ACHN (cell line): ENCODE measurements around the gene ZBTB3.

Experiments
- DNase-seq: peaks from one replicate; pipeline ENCODE4 v3.0.0-alpha.2; 2015
- in situ Hi-C: cut with HindIII; loops from 2 replicates; pipeline ENCODE4 v1.10.0; 2017; ENCODE audit warnings: low sequenced_read_pairs, low pct_ligation_motif_present, low pct_unique_long_range_greater_than_20kb

The ZBTB3 gene

DNA sequence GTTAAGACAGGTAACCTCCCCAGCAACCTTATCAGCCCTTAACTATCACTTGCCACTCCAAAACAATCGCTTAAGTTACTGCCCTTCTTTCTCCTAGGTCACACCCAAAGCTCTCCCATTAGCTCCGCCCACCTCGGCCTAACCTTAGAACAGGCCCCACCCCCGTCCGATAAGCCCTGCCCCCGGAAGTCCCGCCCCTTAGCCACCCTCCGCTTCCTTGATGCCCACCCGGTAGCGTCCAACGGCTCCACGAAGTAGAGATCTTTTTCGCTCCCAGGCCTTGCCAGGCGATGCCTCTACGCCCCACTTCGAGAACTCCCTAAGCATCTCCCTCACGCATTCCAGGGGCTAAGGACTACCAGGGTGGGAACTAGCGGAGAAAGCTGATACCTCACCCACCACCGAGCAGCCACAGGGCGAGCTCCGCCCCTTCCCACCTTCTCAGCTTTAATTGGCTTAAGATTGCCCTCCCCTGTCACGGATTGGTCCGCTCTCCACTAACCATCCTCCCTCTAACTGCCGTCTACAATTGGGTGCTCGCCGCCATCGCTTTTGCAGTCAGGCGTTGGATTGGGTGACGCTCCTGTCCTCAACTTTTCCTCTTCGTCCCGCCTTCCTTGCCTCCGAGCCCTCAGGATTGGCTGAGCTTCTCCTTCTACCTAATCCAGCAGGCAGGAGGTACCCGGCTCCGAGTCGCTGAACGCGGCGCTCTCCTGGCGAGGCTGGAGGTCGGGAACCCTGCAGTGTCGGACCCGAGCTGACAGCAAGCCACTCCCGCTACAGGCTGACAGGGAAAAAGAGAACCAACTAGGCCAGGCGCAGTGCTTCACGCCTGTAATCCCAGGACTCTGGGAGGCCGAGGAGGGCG lies at the start of gene ZBTB3:
Gene ZBTB3, minus strand, starts transcription at position 425 of the 868 bp plus-strand sequence. CDS start 496 bp downstream, outside the sequence.
- peak; percentile 97 for DNase-seq
- in situ Hi-C loops = no loop called here

DNA sequence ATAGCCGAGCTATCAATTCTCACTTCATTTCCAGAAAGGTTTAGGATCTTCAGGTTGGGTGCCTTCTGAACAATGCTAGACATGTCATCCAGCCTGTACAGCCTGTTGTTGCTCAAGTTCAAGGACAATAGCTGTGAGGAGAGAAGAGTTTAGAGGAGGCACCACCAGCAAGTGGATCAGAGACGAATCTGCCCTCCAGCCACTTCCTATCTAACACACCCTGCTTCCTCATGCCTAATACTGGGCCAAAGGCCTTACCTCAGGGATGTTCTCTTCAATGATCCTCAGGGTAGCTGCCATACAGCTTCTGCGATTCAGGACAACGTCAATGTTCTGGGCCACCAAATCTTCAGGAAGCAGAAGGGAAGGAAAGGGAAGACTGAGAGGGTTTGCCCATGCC lies 47.1 kb upstream of the ZBTB3 start:
- in situ Hi-C loops = no loop called here
- DNase-seq = no peak

DNA sequence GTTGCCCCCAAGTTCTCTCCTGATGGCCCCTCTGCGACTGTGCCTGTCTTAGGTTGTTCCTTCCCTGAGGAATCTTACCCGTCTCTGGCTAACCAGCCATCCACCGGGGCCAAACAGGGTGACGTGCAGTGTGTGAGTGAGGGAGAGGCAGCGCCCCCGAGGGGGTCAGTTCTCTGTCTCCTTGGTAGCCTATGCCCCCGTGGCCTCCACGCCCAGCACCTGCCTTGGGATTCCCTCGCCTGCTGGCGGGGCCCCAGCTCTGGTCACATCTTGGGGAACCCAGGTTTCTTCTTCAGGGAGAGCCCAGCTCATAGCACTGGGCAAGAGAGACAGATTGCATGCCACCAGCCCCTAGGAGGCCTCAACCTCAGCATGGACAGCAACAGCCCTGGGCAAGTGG lies 45.5 kb upstream of the ZBTB3 start:
- in situ Hi-C loops = no loop called here
- DNase-seq = no peak

DNA sequence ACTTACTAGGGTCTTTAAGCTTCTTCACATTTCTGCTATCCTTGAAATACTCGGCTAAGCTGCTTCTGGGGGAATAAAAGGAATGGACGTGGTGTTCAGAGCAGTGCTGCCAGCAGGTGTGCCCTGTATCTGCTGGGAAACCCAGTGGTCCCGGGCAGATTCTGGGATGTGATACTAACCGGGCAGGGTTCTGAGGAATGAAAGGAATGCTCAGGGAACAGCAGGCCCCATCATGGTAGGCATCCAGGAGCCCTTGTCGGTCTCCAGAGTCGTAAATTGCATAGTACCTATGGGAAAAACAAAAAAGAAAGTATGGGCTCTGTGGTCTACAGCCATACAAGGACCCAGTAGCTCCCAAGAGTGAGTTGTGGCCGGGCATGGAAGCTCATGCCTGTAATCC lies 42.3 kb upstream of the ZBTB3 start:
- no peak for DNase-seq
- in situ Hi-C loops = no loop called here

DNA sequence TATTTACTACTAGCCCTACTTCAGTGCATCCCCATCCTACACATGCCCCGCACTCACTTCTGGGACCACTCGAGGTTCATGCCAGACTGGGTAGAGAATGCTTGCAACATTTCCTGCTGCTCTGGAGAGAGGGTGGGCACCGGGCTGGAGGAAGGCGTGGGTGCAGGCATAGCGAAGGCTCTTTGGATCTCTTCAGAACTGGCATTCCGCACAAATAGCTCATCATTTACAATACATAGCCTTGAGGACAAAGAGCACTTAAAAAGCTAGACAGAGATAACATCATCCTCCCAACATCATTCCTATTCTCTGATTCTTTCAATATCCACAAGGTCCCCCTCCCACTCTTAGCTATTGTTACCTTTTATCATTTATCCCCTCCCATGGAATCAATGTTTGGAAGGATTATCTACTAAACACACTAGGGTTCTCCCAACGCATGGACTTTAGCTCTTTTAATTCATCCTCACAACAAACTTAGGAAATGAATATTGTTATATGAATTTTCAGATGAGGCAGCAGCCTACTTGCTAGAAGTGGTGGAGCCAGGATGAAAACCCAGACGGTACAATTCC lies 40.3 kb upstream of the ZBTB3 start:
- DNase-seq = no peak
- in situ Hi-C loops = no loop called here

DNA sequence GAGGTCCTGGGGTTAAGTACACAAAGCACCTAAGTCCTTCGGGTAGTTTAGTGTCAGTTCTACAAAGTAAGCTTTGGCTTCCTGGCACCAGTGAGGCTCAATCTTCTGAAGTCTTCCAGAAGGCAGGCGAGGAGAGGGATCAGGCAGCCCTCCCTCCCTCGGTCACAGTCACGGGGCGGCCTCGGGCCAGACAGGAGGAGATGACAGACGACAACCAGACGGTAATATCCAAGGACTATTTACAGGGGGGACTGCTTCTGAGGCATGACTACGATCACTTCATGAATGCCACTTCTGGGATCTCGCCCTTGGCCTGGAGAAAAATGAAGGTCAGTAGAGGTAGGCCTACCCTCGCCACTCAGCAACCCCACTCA lies 38.2 kb upstream of the ZBTB3 start:
- in situ Hi-C loops = no loop called here
- no peak for DNase-seq

DNA sequence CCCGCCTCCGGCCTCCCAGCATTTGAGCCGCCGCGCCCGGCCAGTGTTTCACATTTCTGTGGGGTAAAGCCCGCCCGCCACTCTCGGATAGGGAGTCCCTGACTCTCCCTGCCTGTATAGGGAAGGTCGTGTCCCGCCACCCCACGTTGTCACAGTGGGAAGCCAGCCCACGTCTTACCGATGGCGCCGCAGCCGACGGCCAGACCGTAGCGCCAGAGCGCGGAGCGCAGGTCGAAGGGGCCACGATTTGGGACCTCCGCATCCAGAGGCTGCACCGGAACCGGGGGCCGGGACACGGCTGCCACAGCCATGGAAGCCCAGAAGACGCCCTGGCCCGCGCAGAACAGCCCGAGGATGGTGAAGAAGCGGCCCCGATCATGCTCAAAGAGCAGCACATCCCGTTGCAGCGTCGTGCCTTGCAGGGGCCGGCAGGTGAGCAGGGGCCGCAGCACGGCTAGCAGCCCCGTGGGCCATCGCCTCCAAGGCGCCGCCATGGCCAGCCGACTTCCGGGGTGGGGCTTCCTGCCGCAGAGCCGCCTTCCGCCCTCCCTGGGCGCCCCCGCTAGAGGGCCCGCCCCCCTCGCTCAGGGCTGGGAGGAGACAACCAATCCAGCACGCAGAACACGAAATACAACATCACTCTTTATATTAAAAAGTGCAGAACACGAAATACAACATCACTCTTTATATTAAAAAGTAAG lies 37.7 kb upstream of the ZBTB3 start, which contains the start of gene TMEM223:
Gene TMEM223, minus strand, starts transcription at position 506 of the 701 bp plus-strand sequence. Its CDS starts 12 bp downstream, at position 494.
- in situ Hi-C loops = no loop called here
- DNase-seq = peak; percentile 79

DNA sequence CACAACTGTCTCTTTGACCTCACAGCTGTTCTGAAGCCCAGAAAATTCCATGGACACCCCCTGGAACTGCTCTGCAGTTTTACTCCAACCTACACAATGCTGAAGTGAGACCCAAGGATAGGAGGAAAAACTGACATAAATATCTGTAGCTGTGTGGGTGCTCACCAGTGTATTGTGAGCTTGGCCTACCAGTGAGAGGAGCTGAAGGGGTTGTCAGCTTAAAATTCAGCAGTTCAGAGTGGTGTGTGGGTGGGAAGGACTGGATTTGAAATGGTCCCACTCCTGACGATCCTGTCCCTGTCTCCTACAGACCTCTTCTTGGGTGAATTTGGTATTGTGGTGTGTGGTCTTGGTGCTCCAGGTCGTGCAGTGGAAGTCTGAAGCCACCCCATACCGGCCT lies 35.6 kb upstream of the ZBTB3 start:
- in situ Hi-C loops = no loop called here
- DNase-seq = no peak

DNA sequence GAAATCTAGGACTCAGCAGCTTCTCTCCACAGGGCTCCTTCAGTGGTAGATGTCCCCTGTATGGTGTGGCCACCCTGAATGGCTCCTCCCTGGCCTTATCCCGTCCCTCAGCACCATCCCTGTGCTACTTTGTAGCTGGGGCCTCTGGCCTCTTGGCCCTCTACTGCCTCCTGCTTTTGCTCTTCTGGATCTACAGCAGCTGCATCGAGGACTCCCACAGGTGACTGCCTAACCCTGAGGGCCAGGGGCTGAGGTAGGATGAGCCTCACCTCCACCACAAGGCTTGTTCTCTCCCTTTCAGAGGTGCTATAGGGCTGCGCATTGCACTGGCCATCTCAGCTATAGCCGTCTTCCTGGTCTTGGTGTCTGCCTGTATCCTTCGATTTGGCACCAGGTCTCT lies 35.0 kb upstream of the ZBTB3 start:
- no peak for DNase-seq
- in situ Hi-C loops = no loop called here

DNA sequence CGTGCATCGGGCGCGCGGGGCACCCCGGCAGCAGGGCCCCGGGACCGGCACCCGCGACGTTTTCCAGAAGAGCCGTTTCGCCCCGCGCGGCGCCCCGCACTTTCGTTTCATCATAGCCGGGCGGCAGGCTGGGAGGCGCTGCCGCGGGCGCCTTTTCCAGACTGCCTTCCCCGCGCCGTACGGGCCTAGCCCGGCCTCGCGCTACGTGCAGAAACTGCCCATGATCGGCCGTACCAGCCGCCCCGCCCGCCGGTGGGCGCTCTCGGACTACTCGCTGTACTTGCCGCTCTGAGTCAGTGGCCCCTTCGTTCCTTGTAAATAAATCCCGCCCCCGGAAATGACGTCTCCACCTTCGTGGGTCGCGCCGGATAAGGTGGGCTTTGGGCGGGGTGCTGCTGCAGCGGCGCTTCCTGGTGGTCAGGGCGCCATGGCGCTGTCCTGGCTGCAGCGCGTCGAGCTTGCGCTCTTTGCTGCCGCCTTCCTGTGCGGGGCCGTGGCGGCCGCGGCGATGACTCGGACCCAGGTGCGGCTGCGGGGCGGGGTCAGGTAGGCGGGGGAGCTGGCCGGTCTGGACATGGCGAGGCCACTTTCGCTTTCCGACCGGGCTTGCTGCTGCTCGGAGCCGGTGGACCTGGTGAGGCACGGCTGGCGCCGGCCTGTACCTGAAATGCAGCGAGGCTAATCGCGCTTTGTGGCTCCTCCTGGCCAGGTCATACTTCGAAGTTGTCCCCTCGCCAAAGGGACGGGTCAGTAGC lies 33.2 kb upstream of the ZBTB3 start, which contains the start of gene TMEM179B:
Gene TMEM179B, plus strand, starts transcription at position 398 of the 755 bp plus-strand sequence. Its CDS starts 30 bp downstream, at position 428.
- DNase-seq = peak; percentile 97
- in situ Hi-C loops = no loop called here

DNA sequence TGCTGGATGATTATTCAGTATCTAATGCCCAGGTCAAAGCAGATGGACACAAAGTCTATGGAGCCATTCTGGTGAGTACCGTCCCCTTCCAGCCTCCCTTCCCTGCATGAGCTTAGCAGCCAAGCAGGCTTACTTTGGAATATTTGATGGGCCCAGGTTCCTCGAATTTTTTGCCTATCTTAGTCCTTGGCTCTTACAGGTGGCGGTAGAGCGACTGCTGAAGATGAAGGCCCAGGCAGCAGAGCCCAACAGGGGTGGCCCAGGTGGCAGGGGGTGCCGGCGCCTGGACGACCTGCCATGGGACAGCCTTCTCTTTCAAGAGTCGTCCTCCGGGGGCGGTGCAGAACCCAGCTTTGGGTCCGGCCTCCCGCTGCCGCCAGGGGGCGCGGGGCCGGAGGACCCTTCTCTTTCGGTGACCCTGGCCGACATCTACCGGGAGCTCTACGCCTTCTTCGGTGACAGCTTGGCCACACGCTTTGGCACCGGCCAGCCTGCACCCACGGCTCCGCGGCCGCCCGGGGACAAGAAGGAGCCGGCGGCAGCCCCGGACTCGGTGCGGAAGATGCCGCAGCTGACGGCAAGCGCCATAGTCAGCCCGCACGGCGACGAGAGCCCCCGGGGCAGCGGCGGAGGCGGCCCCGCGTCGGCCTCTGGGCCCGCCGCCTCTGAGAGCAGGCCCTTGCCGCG lies 32.5 kb upstream of the ZBTB3 start:
- in situ Hi-C loops = no loop called here
- DNase-seq = peak; percentile 83

DNA sequence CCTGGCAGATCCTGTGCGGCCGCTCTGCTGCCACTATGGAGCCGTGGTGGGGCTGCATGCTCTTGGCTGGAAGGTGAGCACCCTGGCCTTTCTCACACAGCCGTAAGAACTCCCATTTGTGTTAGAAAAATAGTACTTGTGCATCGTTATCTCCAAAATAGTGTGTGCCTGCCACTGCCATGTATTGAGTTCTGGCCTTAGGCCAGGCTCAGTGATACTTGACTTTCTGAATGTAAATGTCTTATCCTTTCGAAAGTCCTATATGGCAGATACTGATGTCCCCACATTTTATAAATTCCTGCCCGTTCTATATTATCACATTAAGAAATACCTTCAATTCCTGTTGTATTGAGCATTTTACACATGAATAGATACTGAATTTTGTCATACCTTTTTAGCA lies 28.8 kb upstream of the ZBTB3 start:
- in situ Hi-C loops = no loop called here
- no peak for DNase-seq

DNA sequence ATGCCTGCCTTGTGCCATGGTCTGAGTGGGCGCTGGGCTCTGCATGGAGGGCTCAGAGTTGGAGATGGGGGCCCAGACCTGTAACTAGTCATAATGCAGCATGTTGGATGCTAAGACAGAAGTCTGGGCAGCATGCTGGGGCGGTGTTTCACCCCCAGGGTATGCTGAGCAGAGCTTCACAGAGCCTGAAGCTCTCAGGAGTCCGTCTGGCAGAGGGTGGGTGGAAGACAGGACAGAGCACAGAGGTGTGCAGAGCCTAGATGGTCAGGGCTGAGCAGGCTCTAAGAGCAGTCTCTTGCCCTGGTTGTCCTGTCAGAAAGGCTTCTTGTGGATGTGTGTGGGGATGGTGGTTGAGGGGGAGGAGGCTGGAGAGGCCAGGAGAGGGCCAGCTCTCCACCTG lies 24.5 kb upstream of the ZBTB3 start:
- in situ Hi-C loops = no loop called here
- DNase-seq = no peak

DNA sequence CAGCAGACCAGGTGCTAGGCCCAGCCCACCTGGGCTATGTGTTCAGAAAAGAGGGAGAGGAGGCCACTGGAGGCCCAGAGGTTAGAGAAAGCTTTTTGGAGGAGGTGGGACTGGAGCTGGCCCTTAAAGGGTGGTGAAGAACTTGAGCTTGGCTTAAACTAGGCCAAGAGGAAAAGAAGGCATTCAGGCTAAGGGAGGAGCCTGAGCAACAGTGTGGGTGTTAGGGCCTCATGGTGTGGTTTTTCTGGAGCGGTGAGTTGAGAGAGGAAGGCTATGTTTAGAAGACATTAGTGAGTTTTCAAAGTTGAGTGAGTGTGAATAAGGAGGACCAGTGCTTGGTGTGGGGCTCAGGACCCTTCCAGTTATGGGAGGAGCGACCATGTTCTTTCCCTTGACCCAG lies 23.4 kb upstream of the ZBTB3 start:
- no peak for DNase-seq
- in situ Hi-C loops = no loop called here

DNA sequence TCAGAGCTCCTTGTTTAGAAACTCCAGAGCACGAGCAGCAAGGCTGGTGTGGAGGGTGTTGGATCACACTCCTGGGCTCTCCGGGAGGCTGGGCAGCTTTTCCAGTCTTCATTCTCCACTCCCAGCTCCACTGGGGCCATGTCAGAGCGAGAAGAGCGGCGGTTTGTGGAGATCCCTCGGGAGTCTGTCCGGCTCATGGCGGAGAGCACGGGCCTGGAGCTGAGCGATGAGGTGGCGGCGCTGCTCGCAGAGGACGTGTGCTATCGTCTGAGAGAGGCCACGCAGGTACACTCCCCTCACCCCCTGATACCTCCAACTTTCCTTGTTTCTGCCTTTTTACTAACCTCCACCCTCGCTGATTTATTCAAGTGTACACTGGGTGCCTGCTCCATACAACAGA lies 21.7 kb upstream of the ZBTB3 start:
- DNase-seq = no peak
- in situ Hi-C loops = no loop called here

DNA sequence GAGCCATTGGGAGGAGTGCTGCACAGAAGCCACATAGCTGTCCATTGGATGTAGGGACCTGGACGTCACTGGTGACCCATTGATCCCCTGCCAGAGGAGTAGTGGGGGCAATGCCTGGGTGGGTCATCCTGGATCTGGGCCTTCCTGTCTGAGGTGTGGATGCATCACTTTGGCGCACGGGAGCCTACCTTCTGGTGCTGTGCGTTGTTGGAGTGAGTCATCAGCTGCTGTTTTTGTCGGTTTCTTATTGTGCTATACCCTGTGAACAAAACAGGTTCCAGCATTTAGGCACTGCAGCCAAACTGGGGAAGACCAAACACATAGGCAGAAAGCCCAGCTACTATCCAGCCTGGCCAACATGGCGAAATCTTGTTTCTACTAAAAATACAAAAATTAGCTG lies 20.4 kb upstream of the ZBTB3 start:
- in situ Hi-C loops = no loop called here
- no peak for DNase-seq

DNA sequence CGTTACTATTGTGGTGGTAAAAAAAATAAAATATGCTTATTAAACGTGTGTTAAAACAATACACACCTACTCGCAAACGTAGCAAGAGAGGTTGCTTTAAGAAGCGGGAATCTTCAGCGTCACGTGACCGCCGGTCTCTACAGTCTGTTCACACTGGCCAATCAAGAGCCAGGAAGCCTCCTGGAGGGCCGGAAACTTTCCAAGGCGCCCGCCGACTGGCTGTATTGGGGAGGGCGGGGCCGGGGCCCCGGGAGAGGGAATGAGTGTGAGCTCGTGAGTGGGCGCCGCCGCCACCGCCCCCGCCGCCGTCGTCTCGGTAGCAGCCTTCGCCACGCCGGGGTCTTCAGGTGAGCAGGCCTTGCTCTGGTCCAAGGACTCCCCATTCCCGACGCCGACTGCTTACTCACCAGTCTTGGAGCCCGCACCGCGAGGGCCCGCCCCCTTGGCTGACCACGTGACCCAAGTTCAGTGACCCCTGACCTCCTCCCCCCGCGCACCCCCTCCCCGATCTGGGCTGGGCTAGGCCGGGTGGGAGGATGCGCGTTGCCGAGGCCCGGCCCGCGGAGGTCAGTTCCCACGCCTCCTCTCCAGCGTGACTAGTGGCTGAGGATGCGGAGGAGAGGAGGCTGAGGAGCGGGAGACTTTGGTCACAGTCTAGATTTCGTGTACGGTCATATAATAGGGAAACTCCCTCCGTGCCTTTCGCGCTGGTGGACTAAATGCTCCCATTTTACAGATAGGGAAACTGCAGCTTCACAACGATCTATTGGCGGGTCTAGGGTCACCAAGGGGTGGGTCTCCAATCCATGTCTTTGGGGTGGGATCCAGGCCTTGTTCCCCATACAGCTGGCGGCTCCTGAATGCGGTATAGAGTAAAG lies 17.4 kb upstream of the ZBTB3 start, which contains the start of gene TAF6L:
Gene TAF6L, plus strand, starts transcription at position 253 of the 878 bp plus-strand sequence. CDS start 4,388 bp downstream, outside the sequence.
- in situ Hi-C loops = no loop called here
- peak; percentile 94 for DNase-seq
